ENCODE results near the gene CDH1.

Gene CDH1

DNA sequence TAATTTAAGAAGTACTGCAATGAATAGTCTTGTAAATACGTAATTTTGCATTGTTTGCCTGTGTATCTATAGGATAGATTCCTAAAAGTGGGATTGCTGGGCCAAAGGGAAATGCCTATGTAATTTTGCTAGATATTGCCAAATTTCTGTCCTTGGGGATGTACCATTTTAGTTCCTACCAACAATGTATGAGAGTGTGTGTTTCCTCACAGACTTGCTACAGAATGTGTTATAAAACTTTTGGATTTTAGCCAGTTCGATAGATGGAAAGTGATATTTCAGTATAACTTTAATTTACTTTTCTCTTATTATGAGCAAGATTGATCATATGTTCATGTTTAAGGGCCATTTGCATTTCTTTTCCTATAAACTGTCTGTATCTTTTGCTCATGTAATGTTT, 114.5 kb downstream of the CDH1 start:
- no peak overlapping the region for H3K4me3 ChIP-seq (ENCODE audit: low read depth, low read length)
- TF ChIP-seq, protein P1, sequence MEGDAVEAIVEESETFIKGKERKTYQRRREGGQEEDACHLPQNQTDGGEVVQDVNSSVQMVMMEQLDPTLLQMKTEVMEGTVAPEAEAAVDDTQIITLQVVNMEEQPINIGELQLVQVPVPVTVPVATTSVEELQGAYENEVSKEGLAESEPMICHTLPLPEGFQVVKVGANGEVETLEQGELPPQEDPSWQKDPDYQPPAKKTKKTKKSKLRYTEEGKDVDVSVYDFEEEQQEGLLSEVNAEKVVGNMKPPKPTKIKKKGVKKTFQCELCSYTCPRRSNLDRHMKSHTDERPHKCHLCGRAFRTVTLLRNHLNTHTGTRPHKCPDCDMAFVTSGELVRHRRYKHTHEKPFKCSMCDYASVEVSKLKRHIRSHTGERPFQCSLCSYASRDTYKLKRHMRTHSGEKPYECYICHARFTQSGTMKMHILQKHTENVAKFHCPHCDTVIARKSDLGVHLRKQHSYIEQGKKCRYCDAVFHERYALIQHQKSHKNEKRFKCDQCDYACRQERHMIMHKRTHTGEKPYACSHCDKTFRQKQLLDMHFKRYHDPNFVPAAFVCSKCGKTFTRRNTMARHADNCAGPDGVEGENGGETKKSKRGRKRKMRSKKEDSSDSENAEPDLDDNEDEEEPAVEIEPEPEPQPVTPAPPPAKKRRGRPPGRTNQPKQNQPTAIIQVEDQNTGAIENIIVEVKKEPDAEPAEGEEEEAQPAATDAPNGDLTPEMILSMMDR (IDR thresholded peaks at IDR 0.05; ENCODE audit: low read depth, low read length): no peak

DNA sequence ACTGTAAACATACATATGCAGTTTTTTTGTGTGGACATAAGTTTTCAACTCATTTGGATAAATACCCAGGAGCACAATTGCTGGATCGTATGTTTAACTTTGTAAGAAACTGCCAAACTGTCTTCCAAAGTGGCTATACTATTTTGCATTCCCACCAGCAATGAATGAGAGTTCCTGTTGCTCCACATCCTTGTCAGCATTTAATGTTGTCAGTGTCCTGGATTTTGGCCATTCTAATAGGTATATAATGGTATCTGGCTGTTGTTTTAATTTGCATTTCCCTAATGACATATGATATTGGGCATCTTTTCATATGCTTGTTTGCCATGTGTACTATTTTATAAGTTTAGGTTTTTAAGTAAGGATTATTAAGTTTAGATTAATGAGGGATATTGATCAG, 120.4 kb downstream of the CDH1 start:
- TF ChIP-seq, protein P1 (IDR thresholded peaks at IDR 0.05; ENCODE audit: low read depth, low read length): no peak
- no peak overlapping the region for H3K4me3 ChIP-seq (ENCODE audit: low read depth, low read length)

DNA sequence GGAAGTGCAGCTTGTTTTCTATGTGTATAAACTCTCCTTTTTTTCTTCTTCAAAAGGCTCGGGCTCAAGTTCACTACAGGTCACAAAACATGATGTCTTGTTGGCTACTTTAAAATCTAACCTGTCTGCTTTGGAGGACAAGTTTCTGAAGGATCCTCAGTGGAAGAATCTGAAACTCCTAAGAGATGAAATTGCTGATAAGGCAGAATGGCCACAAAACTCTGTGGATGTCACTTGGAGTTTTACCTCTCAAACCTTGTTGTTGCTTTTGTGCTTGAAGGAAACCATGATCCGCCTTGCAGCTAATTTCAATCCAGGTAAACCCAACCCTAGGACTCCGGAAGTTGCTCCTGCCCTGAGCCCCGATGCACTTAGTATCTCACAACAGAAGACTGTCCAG, 122.7 kb downstream of the CDH1 start:
- H3K4me3 ChIP-seq (ENCODE audit: low read depth, low read length): no peak overlapping the region
- TF ChIP-seq, protein P1 (IDR thresholded peaks at IDR 0.05; ENCODE audit: low read depth, low read length): no peak

DNA sequence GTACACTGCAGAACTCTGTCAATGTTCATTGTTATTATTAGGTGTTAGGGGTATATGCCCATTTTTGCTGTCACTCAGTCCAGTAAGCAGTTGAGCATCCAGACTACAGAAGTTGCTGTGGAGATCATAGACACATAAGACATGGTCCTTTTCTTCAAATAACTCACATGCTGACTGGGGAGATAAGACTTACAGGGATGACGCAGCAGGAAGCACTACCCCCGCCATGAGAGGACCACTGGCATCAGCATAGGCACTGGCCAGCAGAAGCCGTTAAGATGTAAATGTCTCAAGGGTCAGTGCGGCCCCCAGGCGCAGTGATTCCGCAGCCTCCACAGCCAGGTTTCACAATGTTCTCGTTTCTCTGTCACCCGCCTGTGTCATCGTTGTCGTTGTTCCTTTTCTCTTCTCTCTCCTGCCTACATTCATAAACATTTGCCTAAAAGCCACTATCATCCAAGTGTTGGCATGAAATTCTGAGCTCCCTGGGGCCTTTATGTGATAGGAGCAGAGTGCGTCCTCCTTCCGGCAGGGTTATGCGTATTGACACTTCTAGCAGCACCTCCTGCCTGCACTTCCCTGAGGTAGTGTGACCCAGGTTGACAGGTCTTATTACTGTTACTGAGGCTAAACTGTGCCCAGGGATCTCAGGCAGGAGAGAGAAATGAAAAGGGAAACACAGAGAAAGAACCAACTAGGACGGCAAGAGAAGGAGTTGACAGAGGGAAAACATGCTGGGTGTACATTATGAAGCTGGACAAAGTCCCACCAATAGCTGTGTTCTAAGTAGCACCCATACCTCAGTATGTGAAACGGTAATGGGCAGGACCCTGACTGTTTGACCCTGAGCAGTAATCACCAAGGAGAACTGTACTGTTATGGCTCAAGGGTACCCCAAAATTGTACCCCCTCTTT, 124.1 kb downstream of the CDH1 start:
- no peak overlapping the region for H3K4me3 ChIP-seq (ENCODE audit: low read depth, low read length)
- TF ChIP-seq, protein P1 (IDR thresholded peaks at IDR 0.05; ENCODE audit: low read depth, low read length): no peak

DNA sequence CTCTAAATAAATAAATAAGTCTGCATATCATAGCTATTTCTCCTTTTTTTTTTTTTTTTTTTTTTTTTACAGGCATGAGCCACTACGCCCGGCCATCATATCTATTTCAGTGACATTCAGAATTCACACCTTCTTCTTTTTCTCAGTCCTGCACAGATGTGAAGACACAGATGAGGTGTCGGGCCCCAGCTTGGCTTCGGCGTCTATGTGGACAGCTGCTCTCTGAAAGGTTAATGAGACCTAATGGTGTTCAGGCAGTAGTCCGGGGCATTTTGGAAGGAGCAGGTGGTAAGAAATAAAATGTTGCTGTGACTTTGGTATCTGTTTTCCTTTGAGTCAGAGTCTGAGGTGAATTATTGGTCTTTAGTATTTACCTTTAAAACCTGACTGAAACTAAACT, 129.8 kb downstream of the CDH1 start:
- H3K4me3 ChIP-seq (ENCODE audit: low read depth, low read length): no peak overlapping the region
- TF ChIP-seq, protein P1 (IDR thresholded peaks at IDR 0.05; ENCODE audit: low read depth, low read length): no peak

DNA sequence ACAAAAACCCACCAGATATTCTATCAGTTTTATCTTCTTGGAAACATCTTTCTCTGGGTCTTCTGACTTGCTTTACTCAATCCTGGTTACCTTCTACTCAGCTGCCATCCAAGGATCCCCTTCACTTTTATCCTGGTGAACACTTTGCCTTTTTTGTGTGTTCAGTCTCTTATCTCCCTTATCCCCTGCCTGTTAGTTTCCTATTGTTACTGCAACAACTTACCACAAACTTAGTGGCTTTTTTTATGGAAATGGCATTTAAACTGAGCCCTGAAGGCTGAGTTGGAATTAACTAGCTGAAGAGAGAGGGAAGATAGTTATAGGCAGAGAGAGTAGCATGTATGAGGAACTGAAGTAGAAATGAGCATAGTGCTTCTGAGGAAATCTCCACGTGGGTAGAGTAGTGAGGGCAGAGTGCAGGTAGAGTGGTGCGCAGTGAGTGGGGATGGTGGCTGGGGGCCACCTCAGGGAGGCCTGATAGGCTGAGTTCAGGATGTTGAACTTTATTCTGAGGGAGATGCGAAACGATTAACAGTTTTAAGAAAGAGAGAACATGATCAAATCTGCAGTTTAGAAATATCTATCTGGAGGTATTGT, 132.5 kb downstream of the CDH1 start:
- TF ChIP-seq, protein P1 (IDR thresholded peaks at IDR 0.05; ENCODE audit: low read depth, low read length): no peak
- H3K4me3 ChIP-seq (ENCODE audit: low read depth, low read length): no peak overlapping the region
